Measurements from ENCODE around the gene SPATA31D1. TPM values are rescaled to one million over a fixed set of nuclear protein-coding genes. Genes with fewer than 3 reads are reported as not detected.

The SPATA31D1 gene
- total RNA-seq, 1 experiment from 2014 or later, result not detected

DNA sequence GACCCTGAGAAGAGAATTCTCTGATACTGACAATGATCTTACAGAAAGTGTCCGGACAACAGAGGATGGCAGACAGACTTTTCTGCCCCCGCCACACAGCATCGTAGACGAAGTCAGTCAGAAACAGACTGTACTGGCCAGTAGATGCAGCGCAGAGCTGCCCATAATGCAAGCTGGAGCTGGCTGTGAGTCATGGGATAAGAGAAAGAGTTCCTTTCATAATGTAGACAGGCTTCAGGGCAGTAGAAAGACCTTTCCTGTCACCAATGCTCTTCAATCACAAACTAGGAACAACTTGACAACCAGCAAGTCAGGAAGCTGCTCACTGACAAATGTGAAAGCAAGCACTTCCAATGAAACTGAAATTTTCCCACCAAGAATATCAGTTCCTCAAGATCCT lies 5.1 kb downstream of the SPATA31D1 start:
- H3K4me1 Mint-ChIP-seq, result no peaks in the 10 kb centered on the region
- no peak overlapping the region for H3K27ac Mint-ChIP-seq
- H3K36me3 Mint-ChIP-seq (ENCODE audit: insufficient read depth in 1 of 3, low read depth in 3 of 3), result no peaks in the 10 kb centered on the region; a peak in 2 of 7 replicates
- H2BK12ac ChIP-seq (ENCODE audit: insufficient read length, low read depth, low read length), result no peak overlapping the region
- H3K18ac ChIP-seq (ENCODE audit: insufficient read length, low read depth, low read length), result no peak overlapping the region
- no peak overlapping the region for H3K4ac ChIP-seq (ENCODE audit: low read depth, low read length)
- H3K9me3 Mint-ChIP-seq, result no peaks in the 10 kb centered on the region; a peak in 1 of 5 replicates
- H4K5ac ChIP-seq (ENCODE audit: insufficient read length, low read depth, low read length), result no peak overlapping the region
- peaks cover 4% of the 10 kb centered on the region for H3K27me3 Mint-ChIP-seq (ENCODE audit: low read depth)
- H3K56ac ChIP-seq (ENCODE audit: insufficient read length, low read depth, low read length), result no peak overlapping the region
- WGBS (ENCODE audit: extremely low coverage, insufficient read length, low lambda C conversion rate), result no CpG with 5 or more reads among the region's 5 CpGs
- no peak overlapping the region for H2BK20ac ChIP-seq (ENCODE audit: low read depth, low read length, poor library complexity, severe bottlenecking)
- no peak overlapping the region for H4K91ac ChIP-seq (ENCODE audit: insufficient read length, low read depth, low read length)
- H3K79me2 ChIP-seq (ENCODE audit: insufficient read depth, low read length), result no peaks in the 10 kb centered on the region
- H3K9me3 ChIP-seq (ENCODE audit: control insufficient read depth, low read depth, low read length), result no peaks in the 10 kb centered on the region
- no peak overlapping the region for H3T11ph ChIP-seq (ENCODE audit: low read length)
- H2AK5ac ChIP-seq (ENCODE audit: insufficient read length, low read length), result no peak overlapping the region
- no peaks in the 10 kb centered on the region for H3K27me3 ChIP-seq (ENCODE audit: insufficient read depth, low read length)
- no peak overlapping the region for H3K14ac ChIP-seq (ENCODE audit: insufficient read depth, low read length)
- DNase-seq, result no peak
- H2BK120ac ChIP-seq (ENCODE audit: low read depth, low read length, poor library complexity, severe bottlenecking), result no peak overlapping the region
- H4K8ac ChIP-seq (replicated peaks; ENCODE audit: insufficient read length, low read depth, low read length), result no peak overlapping the region
- no peak overlapping the region for H3K27ac ChIP-seq (ENCODE audit: insufficient read length, low read depth, low read length)
- H2AFZ ChIP-seq (ENCODE audit: low read length), result no peak overlapping the region
- no peaks in the 10 kb centered on the region for H3K4me1 ChIP-seq (ENCODE audit: insufficient read depth, low read length)
- no peak overlapping the region; a peak in 1 of 5 replicates for H3K4me3 Mint-ChIP-seq
- H2BK5ac ChIP-seq (ENCODE audit: insufficient read length, low read length), result no peak overlapping the region
- TF ChIP-seq, protein P1, sequence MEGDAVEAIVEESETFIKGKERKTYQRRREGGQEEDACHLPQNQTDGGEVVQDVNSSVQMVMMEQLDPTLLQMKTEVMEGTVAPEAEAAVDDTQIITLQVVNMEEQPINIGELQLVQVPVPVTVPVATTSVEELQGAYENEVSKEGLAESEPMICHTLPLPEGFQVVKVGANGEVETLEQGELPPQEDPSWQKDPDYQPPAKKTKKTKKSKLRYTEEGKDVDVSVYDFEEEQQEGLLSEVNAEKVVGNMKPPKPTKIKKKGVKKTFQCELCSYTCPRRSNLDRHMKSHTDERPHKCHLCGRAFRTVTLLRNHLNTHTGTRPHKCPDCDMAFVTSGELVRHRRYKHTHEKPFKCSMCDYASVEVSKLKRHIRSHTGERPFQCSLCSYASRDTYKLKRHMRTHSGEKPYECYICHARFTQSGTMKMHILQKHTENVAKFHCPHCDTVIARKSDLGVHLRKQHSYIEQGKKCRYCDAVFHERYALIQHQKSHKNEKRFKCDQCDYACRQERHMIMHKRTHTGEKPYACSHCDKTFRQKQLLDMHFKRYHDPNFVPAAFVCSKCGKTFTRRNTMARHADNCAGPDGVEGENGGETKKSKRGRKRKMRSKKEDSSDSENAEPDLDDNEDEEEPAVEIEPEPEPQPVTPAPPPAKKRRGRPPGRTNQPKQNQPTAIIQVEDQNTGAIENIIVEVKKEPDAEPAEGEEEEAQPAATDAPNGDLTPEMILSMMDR (conservative IDR thresholded peaks at IDR 0.05), result no peak
- no peak overlapping the region for H3K9ac ChIP-seq (ENCODE audit: extremely low read depth, insufficient read length, low read length)
- no peak overlapping the region for H2BK15ac ChIP-seq (ENCODE audit: low read depth, low read length)
- no peak overlapping the region for H3K23ac ChIP-seq (ENCODE audit: insufficient read length, low read depth, low read length)
- no peaks in the 10 kb centered on the region for H4K20me1 ChIP-seq (ENCODE audit: control insufficient read depth, insufficient read depth, insufficient read length)
- H3K4me2 ChIP-seq (ENCODE audit: insufficient read depth, insufficient read length, low read length), result no peak overlapping the region
- H3K79me1 ChIP-seq (ENCODE audit: insufficient read depth, low read depth, low read length, poor library complexity, severe bottlenecking), result no peaks in the 10 kb centered on the region
- no peaks in the 10 kb centered on the region for H3K23me2 ChIP-seq (ENCODE audit: insufficient read length, low read depth, low read length, poor library complexity, severe bottlenecking)

Measured in H9 (cell line).